Mesendoderm (in vitro differentiated cells): ENCODE results near the gene CPXM1.
"Not testable (repeated sequence)": the region's sequence is repeated elsewhere in the genome, so short reads cannot be mapped to it uniquely, and the experiment has no call there.

Experiments
- DNase-seq: peaks from one replicate; pipeline ENCODE4 v3.0.0; 2013
- H2AK5ac ChIP-seq: 2 replicates; pipeline ENCODE4 v1.6.1; 2013; ENCODE audit warnings: low read length, inconsistent platforms
- H2BK120ac ChIP-seq: 2 replicates; pipeline ENCODE4 v1.6.1; 2013; ENCODE audit warnings: low read depth, mild to moderate bottlenecking, low read length, moderate library complexity, mixed read lengths
- H2BK15ac ChIP-seq: replicated peaks from 2 replicates; pipeline ENCODE4 v1.6.1; 2013; ENCODE audit warnings: low read depth, mild to moderate bottlenecking, moderate library complexity
- H2BK5ac ChIP-seq: 2 replicates; pipeline ENCODE4 v1.6.1; 2013; ENCODE audit warnings: low read length, inconsistent platforms
- H3K18ac ChIP-seq: 2 replicates; pipeline ENCODE4 v1.6.1; 2013; ENCODE audit warnings: mild to moderate bottlenecking, low read length, mixed read lengths
- H3K23ac ChIP-seq: one replicate; pipeline ENCODE4 v1.6.1; 2013; ENCODE audit warnings: low read length
- H3K27ac ChIP-seq: 2 replicates; pipeline ENCODE4 v1.5.1; 2013; ENCODE audit warnings: low read depth, mild to moderate bottlenecking, inconsistent platforms, low read length, moderate library complexity
- H3K27me3 ChIP-seq: 2 replicates; pipeline ENCODE4 v1.6.1; 2013; ENCODE audit warnings: low read length, control low read depth, mild to moderate bottlenecking, inconsistent platforms; ENCODE audit not compliant: insufficient read depth, poor library complexity
- H3K36me3 ChIP-seq: 2 replicates; pipeline ENCODE4 v1.6.1; 2013; ENCODE audit warnings: low read length, inconsistent platforms; ENCODE audit not compliant: control insufficient read depth, insufficient read depth
- H3K4ac ChIP-seq: one replicate; pipeline ENCODE4 v1.6.1; 2013; ENCODE audit warnings: low read depth, mild to moderate bottlenecking, low read length, moderate library complexity
- H3K4me1 ChIP-seq: 2 replicates; pipeline ENCODE4 v1.6.1; 2013; ENCODE audit warnings: low read depth, low read length, inconsistent platforms; ENCODE audit not compliant: control insufficient read depth
- H3K4me2 ChIP-seq: 2 replicates; pipeline ENCODE4 v1.6.1; 2013; ENCODE audit warnings: low read length
- H3K4me3 ChIP-seq: 2 replicates; pipeline ENCODE4 v1.5.1; 2013; ENCODE audit warnings: mild to moderate bottlenecking, low read length
- H3K56ac ChIP-seq: one replicate; pipeline ENCODE4 v1.6.1; 2013; ENCODE audit warnings: low read length
- H3K79me1 ChIP-seq: 2 replicates; pipeline ENCODE4 v1.6.1; 2013; ENCODE audit warnings: low read length, inconsistent platforms
- H3K79me2 ChIP-seq: 2 replicates; pipeline ENCODE4 v1.6.1; 2013; ENCODE audit warnings: mild to moderate bottlenecking, low read length; ENCODE audit not compliant: control insufficient read depth, insufficient read depth
- H3K9ac ChIP-seq: 2 replicates; pipeline ENCODE4 v1.6.1; 2013; ENCODE audit warnings: low read length, inconsistent platforms
- H4K5ac ChIP-seq: one replicate; pipeline ENCODE4 v1.6.1; 2013; ENCODE audit warnings: low read length
- H4K8ac ChIP-seq: one replicate; pipeline ENCODE4 v1.6.1; 2013; ENCODE audit warnings: low read depth, mild to moderate bottlenecking, control low read depth, low read length, moderate library complexity
- WGBS: extraction: QIAGEN DNeasy Blood & Tissue Kit; methylation state at CpG from one replicate; pipeline ENCODE4 v1.1.7; 2013; ENCODE audit warnings: low lambda C conversion rate, missing lambda C conversion rate; ENCODE audit not compliant: insufficient coverage; ENCODE audit errors: extremely low coverage; 5-methylcytosine and 5-hydroxymethylcytosine counted together

CPXM1 gene

DNA sequence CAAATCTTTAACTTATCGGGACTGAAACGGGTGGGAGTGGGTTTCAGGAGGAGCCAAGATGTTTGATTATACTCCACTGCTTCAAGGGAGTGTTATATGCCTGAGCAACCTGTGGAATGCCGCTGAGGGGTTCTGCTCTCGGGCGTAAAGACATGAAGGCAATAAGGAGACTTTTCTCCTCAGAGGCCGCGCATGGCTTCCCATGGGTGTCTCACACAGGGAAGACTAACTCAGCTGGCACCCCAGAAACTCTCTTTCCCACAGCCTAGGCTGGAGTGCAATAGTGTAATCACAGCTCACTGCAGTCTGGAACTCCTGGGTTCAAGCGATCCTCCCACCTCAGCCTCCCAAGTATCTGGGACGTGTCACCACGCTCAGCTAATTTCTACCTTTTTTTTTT lies 9.3 kb upstream of the CPXM1 start:
- no peaks in the 10 kb centered on the region for H3K4me1 ChIP-seq
- no peak overlapping the region for H3K4me3 ChIP-seq
- H2AK5ac ChIP-seq, result no peak overlapping the region
- no peak overlapping the region for H3K56ac ChIP-seq
- H4K8ac ChIP-seq, result no peak overlapping the region
- H3K36me3 ChIP-seq, result no peaks in the 10 kb centered on the region
- H3K23ac ChIP-seq, result no peak overlapping the region
- no peak overlapping the region for H3K9ac ChIP-seq
- H3K79me1 ChIP-seq, result no peaks in the 10 kb centered on the region
- no peak overlapping the region for H3K18ac ChIP-seq
- peaks cover 29% of the 10 kb centered on the region for H3K27me3 ChIP-seq
- WGBS, result no CpG with 5 or more reads among the region's 10 CpGs
- DNase-seq, result no peak
- H3K4ac ChIP-seq, result no peak overlapping the region
- H3K79me2 ChIP-seq, result no peaks in the 10 kb centered on the region
- no peak overlapping the region for H2BK120ac ChIP-seq
- H2BK15ac ChIP-seq, result no peak overlapping the region
- no peak overlapping the region for H3K27ac ChIP-seq
- no peak overlapping the region for H2BK5ac ChIP-seq
- no peak overlapping the region for H4K5ac ChIP-seq
- no peak overlapping the region for H3K4me2 ChIP-seq

DNA sequence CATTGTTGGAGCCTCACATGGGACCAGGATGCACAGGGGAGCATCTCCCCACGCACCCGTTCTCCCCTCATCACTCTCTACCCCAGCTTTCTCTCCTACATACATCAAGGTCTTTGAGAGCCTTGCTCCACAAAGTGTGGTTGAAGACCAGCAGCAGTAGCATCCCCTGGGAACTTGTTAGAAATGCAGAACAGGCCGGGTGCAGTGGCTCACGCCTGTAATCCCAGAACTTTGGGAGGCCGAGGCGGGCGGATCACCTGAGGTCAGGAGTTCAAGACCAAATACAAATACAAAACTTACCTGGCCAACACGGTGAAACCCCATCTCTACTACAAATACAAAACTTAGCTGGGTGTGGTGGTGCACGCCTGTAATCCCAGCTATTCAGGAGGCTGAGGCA lies 7.5 kb upstream of the CPXM1 start:
- H3K4me2 ChIP-seq, H3K4me3 ChIP-seq, H2BK120ac ChIP-seq, H2BK15ac ChIP-seq, H3K4ac ChIP-seq, H3K56ac ChIP-seq, H2BK5ac ChIP-seq, H3K36me3 ChIP-seq, H3K23ac ChIP-seq, H3K27ac ChIP-seq, DNase-seq, H3K79me2 ChIP-seq, H4K5ac ChIP-seq, H3K9ac ChIP-seq, H3K79me1 ChIP-seq, H3K18ac ChIP-seq, H4K8ac ChIP-seq, H2AK5ac ChIP-seq, H3K4me1 ChIP-seq: not testable (repeated sequence)
- no CpG with 5 or more reads among the region's 9 CpGs for WGBS
- peaks cover 42% of the 10 kb centered on the region for H3K27me3 ChIP-seq

DNA sequence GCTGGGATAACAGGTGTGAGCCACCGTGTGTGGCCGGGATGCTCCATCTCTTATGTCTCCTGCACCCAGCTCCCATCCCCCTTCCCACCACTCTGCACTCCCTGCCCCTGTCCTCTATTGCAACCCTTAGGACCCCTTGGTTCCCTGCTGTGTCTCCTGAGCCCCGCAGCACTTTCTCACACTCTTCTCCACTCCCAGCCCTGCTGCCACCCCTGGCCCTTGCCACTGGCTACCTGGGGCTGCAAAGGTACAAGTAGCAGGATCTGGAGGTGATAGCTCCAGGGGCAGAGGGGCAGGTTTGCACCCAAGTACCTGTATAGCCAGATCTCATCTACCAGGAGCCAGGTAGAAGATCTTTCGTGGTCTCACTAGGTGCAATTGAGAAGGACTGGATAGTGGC lies 6.6 kb upstream of the CPXM1 start:
- Histone ChIP-seq H4K5ac (no peak overlapping the region), H3K79me2 (no peaks in the 10 kb centered on the region), H3K4ac (no peak overlapping the region), H3K23ac (no peak overlapping the region), H3K56ac (no peak overlapping the region), H3K27ac (no peak overlapping the region), H3K36me3 (no peaks in the 10 kb centered on the region), H2BK5ac (no peak overlapping the region), H3K4me2 (no peak overlapping the region), H2AK5ac (no peak overlapping the region), H2BK15ac (no peak overlapping the region), H3K4me1 (no peaks in the 10 kb centered on the region), H3K79me1 (no peaks in the 10 kb centered on the region), H3K9ac (no peak overlapping the region), H3K4me3 (no peak overlapping the region), H3K18ac (no peak overlapping the region), H4K8ac (no peak overlapping the region), H3K27me3 (peaks cover 50% of the 10 kb centered on the region), H2BK120ac (no peak overlapping the region)
- DNase-seq, result no peak
- no CpG with 5 or more reads among the region's 4 CpGs for WGBS

DNA sequence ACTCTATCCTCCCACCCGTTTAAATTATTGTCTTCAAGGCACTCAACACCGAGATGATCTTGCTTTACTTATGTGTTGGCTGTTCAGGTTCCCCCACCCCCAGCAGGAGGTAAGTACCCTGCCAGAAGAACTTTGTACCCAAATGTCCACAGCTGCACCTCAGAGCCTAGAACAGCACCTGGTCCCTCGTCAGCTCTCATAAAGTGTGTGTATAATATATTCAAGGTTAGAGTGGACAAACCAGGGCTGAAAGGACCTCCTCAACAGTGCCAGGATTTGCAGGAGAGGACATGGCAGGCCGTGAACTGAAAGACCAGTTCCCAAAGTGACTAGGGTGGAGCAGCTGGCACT lies 5.9 kb upstream of the CPXM1 start:
- DNase-seq, result no peak

DNA sequence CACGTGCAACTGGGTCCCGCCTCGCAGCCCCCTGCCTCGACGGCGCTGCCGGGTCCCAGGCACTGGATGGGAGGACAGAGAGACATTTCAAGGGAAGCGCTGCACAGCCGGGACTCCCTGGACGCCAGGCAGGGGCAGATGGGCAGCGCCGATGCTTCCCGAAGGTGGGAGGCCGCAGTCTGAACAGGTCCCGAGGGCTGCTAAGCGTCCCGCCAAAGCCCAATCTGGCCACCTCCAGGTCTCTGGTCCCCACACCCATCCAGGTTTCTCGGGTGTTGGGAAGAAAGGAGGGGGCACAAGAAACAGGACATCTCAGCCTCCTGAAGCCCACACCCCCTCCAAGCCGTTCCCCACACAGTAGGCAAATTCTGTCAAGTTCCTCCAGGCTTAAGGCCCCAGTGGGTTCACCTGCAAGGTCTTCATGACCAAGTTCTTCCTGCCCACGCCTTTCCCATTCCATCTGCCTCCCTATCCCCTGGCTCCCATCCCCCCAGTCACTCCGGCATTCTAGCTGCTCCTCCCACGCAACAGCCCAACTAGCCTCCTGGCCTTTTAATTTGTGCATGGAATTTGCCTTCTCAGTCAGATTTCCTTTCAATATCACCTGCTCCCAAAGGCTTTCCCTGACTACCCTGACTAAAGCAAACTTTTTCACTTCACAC lies 5.4 kb upstream of the CPXM1 start:
- Histone ChIP-seq H2BK120ac (no peak overlapping the region), H3K27me3 (peaks cover 55% of the 10 kb centered on the region), H3K79me2 (no peaks in the 10 kb centered on the region), H3K9ac (no peak overlapping the region), H3K4me1 (peaks cover 1% of the 10 kb centered on the region), H4K5ac (no peak overlapping the region), H3K56ac (no peak overlapping the region), H2BK15ac (no peak overlapping the region), H3K27ac (no peak overlapping the region), H3K79me1 (no peaks in the 10 kb centered on the region), H2AK5ac (no peak overlapping the region), H3K4ac (no peak overlapping the region), H3K36me3 (no peaks in the 10 kb centered on the region), H2BK5ac (no peak overlapping the region), H3K4me3 (no peak overlapping the region), H3K4me2 (no peak overlapping the region), H4K8ac (no peak overlapping the region), H3K18ac (no peak overlapping the region), H3K23ac (no peak overlapping the region)
- WGBS, result no CpG with 5 or more reads among the region's 22 CpGs
- DNase-seq, result no peak

More for the DNA sequence above, 5.9 kb upstream of the CPXM1 start:
- no peaks in the 10 kb centered on the region for H3K79me2 ChIP-seq
- H2BK5ac ChIP-seq, result no peak overlapping the region
- H2AK5ac ChIP-seq, result no peak overlapping the region
- no peak overlapping the region for H3K56ac ChIP-seq
- no peak overlapping the region for H3K23ac ChIP-seq
- H3K4me2 ChIP-seq, result no peak overlapping the region
- no peak overlapping the region for H4K8ac ChIP-seq
- no peaks in the 10 kb centered on the region for H3K79me1 ChIP-seq
- no peak overlapping the region for H3K18ac ChIP-seq
- H2BK15ac ChIP-seq, result no peak overlapping the region
- no CpG with 5 or more reads among the region's 4 CpGs for WGBS
- no peak overlapping the region for H3K4ac ChIP-seq
- no peak overlapping the region for H3K4me3 ChIP-seq
- no peak overlapping the region for H4K5ac ChIP-seq
- H3K9ac ChIP-seq, result no peak overlapping the region
- peaks cover 54% of the 10 kb centered on the region for H3K27me3 ChIP-seq
- no peaks in the 10 kb centered on the region for H3K4me1 ChIP-seq
- H3K36me3 ChIP-seq, result no peaks in the 10 kb centered on the region
- H3K27ac ChIP-seq, result no peak overlapping the region
- no peak overlapping the region for H2BK120ac ChIP-seq
